ENCODE results near the gene PPFIA1.

- TF ChIP-seq CTCF (conservative IDR thresholded peaks at IDR 0.05) (no peak), ZFX (IDR thresholded peaks at IDR 0.05) (no peak)
These were observed 141.4 kb downstream of the PPFIA1 start for GRCh38 chr11:70411713-70412452.

Data from C4-2B (cell line).